HG03280 (cell line): Measurements from ENCODE around the gene AMPD3.

Experiments
- ATAC-seq: cut with Tn5 transposase; IDR thresholded peaks from one replicate; pipeline ENCODE4 v1.9.1; 2021; ENCODE audit warnings: mild to moderate bottlenecking, moderate library complexity; ENCODE audit not compliant: unreplicated experiment

AMPD3 gene

DNA sequence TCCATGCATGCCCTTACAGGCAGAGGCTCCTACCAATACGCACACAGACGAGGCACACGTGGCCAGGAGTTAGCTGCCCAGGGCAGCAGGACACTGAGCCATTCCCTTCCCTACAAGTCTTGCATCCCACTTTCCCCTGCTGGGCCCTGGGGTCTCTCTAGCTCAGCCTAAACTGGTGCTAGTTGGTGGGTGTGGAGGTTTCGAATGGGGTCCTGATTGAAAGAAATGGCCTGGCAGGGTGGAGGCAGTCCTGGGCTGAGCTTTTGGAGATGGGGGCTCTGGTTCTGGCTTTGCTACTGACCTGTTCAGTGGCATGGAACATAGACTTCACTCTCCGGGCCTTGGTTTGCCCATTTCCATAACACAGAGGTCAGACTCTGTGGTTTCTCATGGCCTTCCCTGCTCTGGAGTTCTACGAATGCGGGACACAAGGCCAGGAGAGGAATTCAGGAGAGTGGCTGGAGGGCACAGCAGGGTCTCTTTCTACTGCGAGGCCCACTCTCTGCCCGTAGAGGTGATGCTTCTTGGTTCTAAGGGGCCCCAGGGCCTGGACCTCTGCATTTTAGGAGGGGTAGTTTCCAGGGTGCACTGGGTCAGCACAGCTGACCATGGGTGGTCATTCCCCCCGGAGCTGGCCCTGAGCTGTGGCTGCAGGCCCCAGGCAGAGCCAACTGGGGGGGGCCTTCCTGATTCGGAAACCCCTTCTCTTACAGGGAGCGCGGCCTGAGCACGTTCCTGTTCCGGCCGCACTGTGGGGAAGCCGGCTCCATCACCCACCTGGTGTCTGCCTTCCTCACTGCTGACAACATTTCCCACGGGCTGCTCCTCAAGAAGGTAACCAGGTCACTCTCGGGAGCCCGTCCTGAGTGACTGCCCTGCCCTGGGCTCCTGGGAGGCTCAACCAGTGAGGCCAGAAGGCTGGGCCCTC is 46.0 kb downstream of the AMPD3 start:
- ATAC-seq, result no peak

DNA sequence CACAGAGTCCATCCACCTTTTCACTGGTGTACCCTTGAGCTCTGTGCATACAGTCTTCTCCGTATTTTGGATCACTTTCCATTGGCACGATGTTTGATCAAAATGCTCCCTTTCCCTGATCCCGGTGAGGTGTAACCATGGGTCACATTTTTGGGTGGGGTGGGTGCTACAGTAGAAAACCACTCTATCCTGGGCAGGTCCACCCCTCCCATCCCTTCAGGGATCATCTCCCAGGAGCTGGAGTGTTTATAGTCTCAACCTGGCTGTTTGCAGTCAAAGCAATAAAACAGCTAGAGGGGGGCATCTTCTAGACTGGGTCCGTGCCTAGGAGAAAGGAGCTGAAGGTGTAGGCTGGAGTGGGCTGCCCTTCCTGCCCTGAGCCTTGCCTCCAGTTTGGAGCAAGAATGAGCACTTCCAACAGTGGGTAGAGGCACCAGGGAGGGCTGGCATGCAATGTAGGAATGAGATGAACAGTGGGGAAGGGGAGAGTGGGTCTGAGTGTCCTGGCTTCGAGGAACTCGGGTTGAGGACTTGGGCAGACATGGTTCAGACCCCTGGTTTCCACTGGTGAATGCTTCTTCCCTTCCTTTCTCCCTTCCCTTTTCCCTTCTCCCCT is 47.1 kb downstream of the AMPD3 start:
- ATAC-seq, result no peak

DNA sequence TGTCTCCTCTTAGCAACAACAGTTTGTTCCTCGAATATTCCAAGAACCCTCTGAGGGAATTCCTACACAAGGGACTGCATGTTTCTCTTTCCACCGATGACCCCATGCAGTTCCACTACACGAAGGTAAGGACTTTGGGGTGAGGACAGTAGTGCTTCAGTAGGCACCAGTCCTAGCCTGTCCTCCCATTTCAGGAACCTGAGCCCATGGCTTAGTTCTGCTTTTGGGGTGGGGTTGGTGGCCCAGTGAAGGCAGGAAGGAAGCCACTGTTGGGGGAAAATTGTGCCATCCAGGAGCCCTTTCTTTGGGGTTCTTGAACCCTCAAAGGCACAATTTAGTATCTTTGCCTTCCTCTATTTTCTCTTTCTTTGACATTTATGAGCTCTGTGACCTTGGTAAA is 47.7 kb downstream of the AMPD3 start:
- ATAC-seq, result no peak

DNA sequence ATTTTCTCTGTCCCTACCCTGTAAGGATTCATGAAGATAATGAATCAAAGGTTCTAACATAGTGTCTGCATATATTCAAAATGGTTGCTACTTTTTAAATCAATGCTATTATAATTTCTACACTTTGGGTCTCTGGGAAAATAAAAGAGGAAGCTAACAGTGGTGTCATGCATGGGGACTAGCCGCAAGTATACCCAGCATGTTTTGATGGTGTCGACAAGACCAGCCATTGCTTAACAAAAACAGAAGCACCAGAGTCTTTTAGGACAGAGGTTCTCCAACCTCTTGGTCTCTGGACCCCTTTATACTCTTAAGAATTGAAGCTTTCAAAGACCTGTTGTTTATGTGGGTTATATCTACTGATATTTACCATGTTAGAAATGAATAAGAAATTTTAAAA is 48.2 kb downstream of the AMPD3 start:
- no peak for ATAC-seq

DNA sequence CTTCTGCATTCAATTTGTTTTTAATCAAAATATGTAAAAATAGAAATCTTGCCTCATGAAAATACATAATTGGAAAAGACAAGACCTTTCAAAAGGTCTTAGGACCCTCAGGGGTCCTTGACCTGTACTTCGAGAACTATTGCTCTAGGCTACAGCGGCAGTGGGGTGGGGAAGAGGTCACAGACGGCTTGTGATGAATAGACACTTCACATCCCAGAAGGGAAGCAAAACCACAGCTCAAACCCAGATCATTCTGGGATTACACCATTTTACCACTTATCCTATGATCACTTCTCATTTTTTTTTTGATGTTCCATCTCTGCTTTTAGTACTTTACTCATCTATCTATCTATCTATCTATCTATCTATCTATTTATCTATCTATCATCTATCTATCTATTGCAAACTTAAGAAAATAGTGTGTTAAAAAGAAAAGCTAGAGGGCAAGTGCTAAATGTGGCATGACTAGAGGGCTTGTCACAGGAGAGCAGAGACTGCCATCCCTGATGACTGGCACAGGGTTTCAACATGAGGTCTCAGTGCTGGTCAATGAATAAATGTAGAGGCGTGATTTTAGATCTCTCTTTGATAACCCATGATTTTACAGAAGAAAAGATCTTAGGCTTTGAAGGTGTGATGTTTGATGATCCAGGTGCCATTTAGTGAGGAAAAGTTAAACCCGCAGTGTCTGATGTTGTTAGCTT is 48.9 kb downstream of the AMPD3 start:
- no peak for ATAC-seq

DNA sequence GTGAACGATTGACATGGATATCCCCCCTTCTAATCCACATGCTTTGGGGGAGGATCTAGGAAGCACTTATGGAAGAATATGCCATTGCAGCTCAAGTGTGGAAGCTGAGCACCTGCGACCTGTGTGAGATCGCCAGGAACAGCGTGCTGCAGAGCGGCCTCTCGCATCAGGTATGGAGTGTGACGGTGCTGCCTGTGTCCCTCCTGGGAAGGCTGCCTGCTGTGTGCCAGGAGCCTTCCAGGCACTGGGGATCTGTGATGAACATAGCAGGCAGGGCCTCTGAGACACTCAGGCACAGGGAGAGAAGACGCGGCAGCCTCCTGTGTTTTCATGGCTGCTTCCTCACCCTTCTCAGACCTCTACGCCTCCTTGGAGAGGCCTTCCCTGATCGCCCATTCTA is 49.4 kb downstream of the AMPD3 start:
- no peak for ATAC-seq

DNA sequence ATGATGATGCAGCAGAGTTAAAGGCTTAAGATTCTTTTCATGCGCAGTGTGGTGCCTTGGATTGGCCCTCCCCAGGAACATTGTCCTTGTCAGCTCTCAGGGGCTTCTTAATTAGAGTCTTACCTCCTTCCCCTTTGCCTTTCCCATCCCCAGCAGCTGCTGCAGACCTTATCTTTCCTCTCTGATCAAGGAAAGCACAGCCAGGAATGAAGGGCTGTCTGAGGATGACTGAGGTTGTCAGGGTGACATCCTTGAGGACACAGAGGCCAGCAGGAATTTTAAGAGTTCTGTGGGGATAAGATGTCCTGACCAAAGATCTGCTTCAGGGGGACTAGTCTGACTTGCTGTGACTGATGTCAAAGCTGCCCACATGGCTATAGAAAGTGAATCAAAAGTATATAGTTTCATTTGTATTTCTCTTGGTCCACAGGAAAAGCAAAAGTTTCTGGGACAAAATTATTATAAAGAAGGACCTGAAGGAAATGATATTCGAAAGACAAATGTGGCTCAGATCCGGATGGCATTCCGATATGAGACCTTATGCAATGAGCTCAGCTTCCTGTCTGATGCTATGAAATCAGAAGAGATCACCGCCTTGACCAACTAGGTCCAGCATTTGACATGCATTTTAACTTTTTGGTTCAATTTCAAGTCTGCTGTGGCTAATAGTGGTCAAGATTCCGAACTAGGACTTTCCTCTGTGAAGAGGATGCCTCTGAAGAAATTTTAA is 50.4 kb downstream of the AMPD3 start:
- ATAC-seq, result no peak

DNA sequence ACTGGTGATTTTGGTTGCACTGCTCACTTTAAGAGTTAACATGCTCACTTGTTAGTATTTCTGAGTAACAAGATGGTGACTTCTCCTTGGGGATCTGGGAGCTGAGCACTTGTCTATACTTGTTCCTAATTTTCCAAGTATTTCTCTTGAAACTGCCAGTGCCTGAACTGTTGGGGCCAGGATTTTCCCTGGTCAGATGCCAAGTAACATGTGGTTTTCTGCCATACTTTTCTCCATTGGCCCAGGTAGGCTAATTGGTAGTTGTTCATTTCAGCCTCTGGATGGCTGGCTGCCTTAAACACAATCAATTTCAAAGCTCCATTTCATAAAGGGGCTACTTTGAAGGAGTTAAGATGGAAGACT is 50.9 kb downstream of the AMPD3 start:
- ATAC-seq, result no peak

DNA sequence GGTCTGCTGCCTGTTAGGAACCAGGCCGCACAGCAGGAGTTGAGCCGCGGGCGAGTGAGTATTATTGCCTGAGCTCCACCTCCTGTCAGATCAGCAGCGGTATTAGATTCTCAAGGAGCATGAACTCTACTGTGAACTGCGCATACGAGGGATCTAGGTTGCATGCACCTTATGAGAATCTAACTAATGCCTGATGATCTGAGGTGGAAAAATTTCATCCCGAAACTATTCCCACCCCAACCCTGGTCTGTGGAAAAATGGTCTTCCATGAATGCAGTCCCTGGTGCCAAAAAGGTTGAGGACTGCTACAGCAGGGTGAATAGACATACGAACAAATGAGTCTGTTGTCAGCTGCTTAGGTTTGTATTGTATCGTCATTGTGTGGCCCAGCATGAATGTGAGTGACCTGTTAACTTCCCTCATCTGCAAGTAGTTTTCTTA is 56.1 kb downstream of the AMPD3 start:
- ATAC-seq, result no peak

DNA sequence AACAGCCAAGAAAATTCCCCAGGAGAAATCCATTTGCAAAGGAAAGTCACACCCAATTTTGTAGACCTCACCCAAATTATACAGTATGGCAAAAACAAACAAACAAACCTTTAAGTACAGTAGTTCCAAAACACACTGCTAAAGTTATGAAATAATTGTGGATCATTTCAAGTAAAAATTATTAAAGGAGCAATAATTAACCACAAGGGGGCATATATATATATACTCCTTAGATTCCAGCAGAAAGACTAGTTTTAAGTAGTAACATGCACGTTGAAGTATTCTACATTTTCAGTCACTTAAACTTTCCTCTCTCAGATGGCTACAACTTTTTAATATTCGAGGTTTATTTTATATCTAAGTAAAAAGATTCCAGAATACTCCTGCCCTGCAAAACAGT is 59.1 kb downstream of the AMPD3 start:
- ATAC-seq, result no peak

DNA sequence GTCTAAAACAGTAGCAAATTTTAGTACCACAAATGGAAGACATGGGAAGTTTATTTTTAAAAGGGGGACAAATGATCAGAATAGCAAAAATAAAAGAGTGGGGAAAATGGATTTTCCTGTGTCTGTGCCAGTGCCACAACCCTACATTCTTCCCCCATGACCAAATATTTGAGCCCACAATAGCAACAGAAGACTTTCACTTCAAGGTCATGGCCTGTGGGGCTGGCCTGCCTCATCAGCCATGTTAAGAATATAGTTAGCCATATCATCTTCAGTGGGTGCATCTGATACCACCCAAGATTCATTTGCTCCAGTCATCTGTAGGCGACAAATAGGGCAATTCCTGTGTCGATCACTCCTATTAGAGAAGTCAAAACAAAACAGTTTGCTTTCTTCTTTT is 59.6 kb downstream of the AMPD3 start:
- ATAC-seq, result no peak

DNA sequence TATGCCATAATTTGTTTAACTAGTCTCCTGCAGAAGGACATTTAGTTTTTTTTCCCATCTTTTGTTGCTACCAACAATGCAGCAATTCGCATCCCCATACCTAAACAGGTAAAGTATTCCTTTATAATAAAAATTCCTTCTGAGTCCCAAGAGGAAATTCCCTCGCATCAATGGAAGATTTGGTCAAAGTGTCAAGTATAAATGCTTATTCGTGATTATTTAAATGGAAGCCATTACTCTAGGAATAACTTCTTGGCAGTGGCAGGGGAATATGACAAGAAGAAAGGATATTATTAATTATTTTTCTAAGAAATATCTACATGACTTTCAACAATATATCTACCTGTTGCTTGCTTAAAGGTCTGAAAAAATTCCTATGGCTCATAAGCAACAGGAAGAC is 60.4 kb downstream of the AMPD3 start:
- ATAC-seq, result no peak

DNA sequence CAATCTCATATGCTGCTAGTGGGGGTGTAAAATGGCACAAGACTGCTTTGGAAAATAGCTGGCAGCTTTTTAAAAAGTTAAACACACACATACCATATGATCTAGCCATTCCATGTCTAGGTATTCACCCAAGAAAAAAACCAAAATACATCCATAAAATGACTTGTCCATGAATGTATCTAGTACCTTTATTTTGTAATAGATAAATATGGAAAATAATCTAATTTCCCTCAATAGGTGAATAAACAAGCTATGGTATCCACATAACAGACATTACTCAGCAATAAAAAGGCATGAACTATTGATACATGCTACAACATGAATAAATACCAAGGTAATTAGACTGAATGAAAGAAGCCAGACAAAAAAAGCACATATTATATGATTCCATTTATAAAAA is 63.1 kb downstream of the AMPD3 start:
- ATAC-seq, result no peak

DNA sequence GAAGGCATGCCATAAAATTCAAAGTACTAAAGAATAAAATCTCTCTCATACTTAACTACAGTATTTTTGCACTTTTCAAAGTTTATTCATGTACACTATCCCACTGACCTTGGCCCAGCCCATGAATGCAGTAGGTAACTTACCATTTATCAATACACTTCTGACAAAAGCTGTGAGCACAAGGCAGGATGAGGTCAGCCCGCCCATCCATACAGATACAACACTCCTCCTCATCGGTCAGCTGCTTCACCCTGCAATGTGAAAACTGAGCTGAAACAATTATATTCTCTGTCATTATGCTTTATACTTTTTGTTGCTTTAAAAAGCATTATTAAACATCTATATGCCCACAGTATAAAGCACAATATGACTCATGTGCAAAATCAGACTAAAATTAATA is 63.8 kb downstream of the AMPD3 start:
- no peak for ATAC-seq

DNA sequence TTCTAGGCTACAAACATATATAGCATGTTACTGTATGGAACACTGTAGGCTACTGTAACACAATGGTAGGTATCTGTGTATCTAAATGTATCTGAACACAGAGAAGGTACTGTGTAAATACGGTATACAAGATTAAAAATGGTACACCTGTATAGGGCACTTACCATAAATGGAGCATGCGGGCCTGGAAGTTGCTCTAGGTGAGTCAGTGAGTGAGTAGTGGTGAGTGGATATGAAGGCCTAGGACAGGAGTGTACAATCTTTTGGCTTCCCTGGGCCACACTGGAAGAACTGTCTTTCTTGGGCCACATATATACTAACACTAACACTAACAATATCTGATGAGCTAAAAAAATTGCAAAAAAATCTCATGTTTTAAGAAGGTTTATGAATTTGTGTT is 64.6 kb downstream of the AMPD3 start:
- ATAC-seq, result no peak

DNA sequence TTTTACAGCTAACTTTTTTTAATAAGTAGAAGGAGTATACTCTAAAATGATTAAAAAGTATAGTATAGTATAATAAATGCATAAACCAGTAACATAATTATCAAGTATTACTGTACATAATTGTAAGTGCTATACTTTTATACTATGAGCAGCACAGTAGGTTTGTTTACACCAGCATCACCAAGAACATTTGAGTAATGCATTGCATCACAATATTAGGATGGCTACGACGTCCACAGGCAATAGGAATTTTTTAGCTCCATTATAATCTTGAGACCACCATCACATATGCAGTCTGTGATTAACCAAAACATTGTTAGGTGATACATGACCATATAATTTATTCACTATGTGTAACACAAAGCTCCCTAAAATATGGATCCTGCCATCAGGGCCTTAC is 65.5 kb downstream of the AMPD3 start:
- ATAC-seq, result no peak

DNA sequence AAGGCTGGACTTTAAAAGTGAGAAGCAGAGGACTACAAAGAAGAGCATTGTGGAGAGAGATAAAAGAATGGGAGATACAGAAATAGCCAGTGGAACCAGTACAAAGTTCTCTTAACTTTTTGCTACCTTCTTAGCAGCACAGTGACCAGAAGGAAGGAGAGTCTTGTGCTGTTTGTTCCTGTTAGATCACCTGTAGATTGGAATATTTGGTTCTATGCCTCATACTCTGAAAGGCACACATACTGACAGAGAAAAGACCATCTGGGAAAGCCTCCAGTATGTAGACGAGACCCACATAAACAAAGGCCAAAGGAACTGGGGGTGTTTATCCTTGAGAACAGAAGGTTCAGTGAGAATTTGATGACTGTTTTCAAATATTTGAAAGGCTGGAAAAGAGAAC is 67.2 kb downstream of the AMPD3 start:
- no peak for ATAC-seq

DNA sequence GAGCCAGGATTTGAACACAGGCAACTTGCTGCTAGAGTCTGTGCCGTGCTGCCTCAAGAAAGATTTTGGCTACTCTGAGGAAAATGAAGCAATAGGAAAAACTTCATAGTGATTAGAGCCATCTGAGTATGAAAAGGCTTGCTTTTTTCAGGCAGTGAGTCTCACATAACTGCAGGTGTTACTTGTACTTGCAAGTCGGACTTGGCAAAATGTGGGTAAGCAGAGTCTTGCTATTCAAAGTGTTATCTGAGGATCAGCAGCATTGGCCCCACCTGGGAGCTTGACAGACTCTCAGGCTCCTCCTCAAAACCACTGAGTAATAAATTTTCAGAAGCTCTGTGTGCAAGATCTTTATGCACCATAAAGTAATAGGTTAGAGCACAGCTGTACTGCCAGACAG is 67.9 kb downstream of the AMPD3 start:
- ATAC-seq, result no peak

DNA sequence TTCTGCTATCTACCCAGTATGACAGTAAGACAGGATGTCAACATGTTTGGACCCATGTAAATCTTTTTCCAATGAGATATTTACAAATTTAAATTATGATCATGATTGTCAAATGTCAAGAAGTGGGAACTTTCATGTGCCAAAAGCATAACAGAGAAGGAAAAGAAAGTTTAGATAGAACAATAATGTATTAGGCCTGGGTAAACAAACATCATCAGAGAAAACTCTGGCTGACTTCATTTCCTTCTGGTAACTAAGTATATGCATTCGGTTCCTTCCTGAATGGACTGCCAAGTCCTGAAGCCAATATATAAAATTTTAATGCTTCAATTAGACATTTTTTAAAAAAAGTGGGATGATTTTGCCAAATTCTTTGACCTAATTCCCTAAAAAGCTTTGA is 69.4 kb downstream of the AMPD3 start:
- ATAC-seq, result no peak

DNA sequence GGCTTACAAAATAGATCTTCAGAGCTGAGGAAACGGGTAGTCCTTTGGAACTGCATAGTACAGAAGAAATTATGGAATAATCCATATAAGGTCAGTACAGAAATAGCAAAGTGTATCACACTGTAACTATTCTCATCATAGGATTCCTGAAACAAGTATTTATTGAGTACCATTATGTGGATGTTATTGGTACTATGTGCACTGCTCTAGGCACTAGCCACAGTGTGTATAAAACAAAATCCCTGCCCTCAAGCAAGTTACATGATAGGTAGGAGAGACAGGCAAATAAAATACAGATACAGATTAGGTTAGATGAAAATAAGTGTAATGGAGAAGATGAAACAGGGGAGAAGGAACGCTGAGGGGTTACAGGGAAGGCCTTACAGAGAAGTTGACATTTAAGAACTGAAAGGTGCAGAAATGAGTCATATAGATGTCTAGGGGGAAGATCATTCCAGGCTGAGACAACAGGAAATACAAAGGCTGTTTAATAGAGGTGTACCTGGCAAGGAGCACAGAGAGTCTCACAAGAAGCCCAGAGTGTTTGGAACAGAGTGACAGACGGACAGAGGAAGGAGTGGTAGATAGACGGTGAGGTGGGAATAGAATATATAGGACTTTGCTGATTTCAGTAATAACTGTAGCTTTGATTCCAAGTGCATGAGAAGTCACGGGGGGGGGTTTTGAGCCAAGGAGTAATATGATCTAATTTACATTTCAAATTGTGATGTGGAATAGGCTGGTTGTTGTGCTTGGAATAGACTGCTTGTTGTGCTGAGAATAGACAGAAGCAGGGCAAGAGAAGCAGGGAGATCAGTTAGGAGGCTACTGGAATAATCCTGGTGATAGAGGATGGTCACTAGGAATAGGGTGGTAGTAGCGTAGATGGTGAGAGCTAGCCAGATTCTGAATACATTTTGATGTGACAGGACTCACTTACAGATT is 72.2 kb downstream of the AMPD3 start:
- no peak for ATAC-seq
